ENCODE results near the gene NLGN4Y. TPM values are rescaled to one million over a fixed set of nuclear protein-coding genes. Genes with fewer than 3 reads are reported as not detected.
"Not testable (repeated sequence)": the region's sequence is repeated elsewhere in the genome, so short reads cannot be mapped to it uniquely, and the experiment has no call there.

Gene NLGN4Y
- polyA plus RNA-seq, 1 experiment, result 16.0 TPM

GRCh38 chrY:14834103-14835060 lies 310.1 kb downstream of the NLGN4Y start:
- Histone ChIP-seq H3K36me3 (ENCODE audit: control insufficient read depth, insufficient read depth, low read length) (no peaks in the 10 kb centered on the region), H3K4me3 (ENCODE audit: low read depth, low read length) (no peak overlapping the region), H3K27me3 (ENCODE audit: control insufficient read depth, insufficient read depth, low read length) (no peaks in the 10 kb centered on the region)
- ChIA-PET CTCF (no interaction called here), POLR2A (no interaction called here)
- no peak for TF ChIP-seq CTCF (IDR thresholded peaks at IDR 0.05; ENCODE audit: insufficient read depth, low read depth, low read length)
- no peak for DNase-seq (ENCODE audit: low read depth)

GRCh38 chrY:14837466-14837865 lies 313.1 kb downstream of the NLGN4Y start:
- ChIA-PET POLR2A (no interaction called here), CTCF (no interaction called here)
- H3K36me3 ChIP-seq (ENCODE audit: control insufficient read depth, insufficient read depth, low read length), result no peaks in the 10 kb centered on the region
- no peak overlapping the region for H3K4me3 ChIP-seq (ENCODE audit: low read depth, low read length)
- TF ChIP-seq CTCF (IDR thresholded peaks at IDR 0.05; ENCODE audit: insufficient read depth, low read depth, low read length), result no peak
- no peak for DNase-seq (ENCODE audit: low read depth)
- no peaks in the 10 kb centered on the region for H3K27me3 ChIP-seq (ENCODE audit: control insufficient read depth, insufficient read depth, low read length)

GRCh38 chrY:14850734-14851133 lies 326.4 kb downstream of the NLGN4Y start:
- no peaks in the 10 kb centered on the region for H3K36me3 ChIP-seq (ENCODE audit: control insufficient read depth, insufficient read depth, low read length)
- no peak for TF ChIP-seq CTCF (IDR thresholded peaks at IDR 0.05; ENCODE audit: insufficient read depth, low read depth, low read length)
- ChIA-PET CTCF (no interaction called here), POLR2A (no interaction called here)
- H3K27me3 ChIP-seq (ENCODE audit: control insufficient read depth, insufficient read depth, low read length), result no peaks in the 10 kb centered on the region
- no peak for DNase-seq (ENCODE audit: low read depth)
- H3K4me3 ChIP-seq (ENCODE audit: low read depth, low read length), result no peak overlapping the region

- POLR2A ChIA-PET, result no interaction called here
Measured at GRCh38 chrY:14860448-14860847, 336.1 kb downstream of the NLGN4Y start.

GRCh38 chrY:14861033-14861432 lies 336.7 kb downstream of the NLGN4Y start:
- CTCF ChIA-PET, result not testable (repeated sequence)

More at GRCh38 chrY:14860448-14860847, 336.1 kb downstream of the NLGN4Y start:
- CTCF ChIA-PET, result no interaction called here
- no peak overlapping the region for H3K4me3 ChIP-seq (ENCODE audit: low read depth, low read length)
- DNase-seq (ENCODE audit: low read depth), result no peak
- no peak for TF ChIP-seq CTCF (IDR thresholded peaks at IDR 0.05; ENCODE audit: insufficient read depth, low read depth, low read length)
- H3K27me3 ChIP-seq (ENCODE audit: control insufficient read depth, insufficient read depth, low read length), result no peaks in the 10 kb centered on the region
- no peaks in the 10 kb centered on the region for H3K36me3 ChIP-seq (ENCODE audit: control insufficient read depth, insufficient read depth, low read length)

More at GRCh38 chrY:14861033-14861432, 336.7 kb downstream of the NLGN4Y start:
- DNase-seq (ENCODE audit: low read depth); POLR2A ChIA-PET; H3K27me3 ChIP-seq (ENCODE audit: control insufficient read depth, insufficient read depth, low read length); H3K4me3 ChIP-seq (ENCODE audit: low read depth, low read length); H3K36me3 ChIP-seq (ENCODE audit: control insufficient read depth, insufficient read depth, low read length): not testable (repeated sequence)

Measured in BJ (cell line).